Measurements from ENCODE around the gene RNLS. TPM values are rescaled to one million over a fixed set of nuclear protein-coding genes. Genes with fewer than 3 reads are reported as not detected.

RNLS gene
- total and polyA plus RNA-seq, 5 donors: 11.1 to 20.8 (median 16.2) TPM

- ATAC-seq: peak in 1 of 2 donors; percentile 40
- Histone ChIP-seq H3K27me3 (ENCODE audit: control insufficient read depth, insufficient read depth) (no peaks in the 10 kb centered on the region), H3K9me3 (ENCODE audit: control insufficient read depth, low read length) (no peaks in the 10 kb centered on the region), H3K27ac (ENCODE audit: low read length) (no peak overlapping the region), H3K4me1 (ENCODE audit: control insufficient read depth, insufficient read depth, low read length) (no peaks in the 10 kb centered on the region), H3K4me3 (ENCODE audit: low read length) (no peak overlapping the region)
- no peak for DNase-seq
- 39% methylated on average over 1 of the region's 1 CpG for WGBS
- intact Hi-C loops (cut with DNase I): no loop called here
Observed at GRCh38 chr10:88522715-88523114, 60.4 kb downstream of the RNLS start.

GRCh38 chr10:88521791-88522190 lies 61.3 kb downstream of the RNLS start:
- H3K27me3 ChIP-seq (ENCODE audit: control insufficient read depth, insufficient read depth): no peaks in the 10 kb centered on the region
- H3K4me3 ChIP-seq (ENCODE audit: low read length): no peak overlapping the region
- intact Hi-C loops (cut with DNase I): no loop called here
- WGBS: 91% methylated on average over 1 of the region's 1 CpG
- DNase-seq: no peak
- no peak for ATAC-seq
- H3K9me3 ChIP-seq (ENCODE audit: control insufficient read depth, low read length): no peaks in the 10 kb centered on the region
- no peaks in the 10 kb centered on the region for H3K4me1 ChIP-seq (ENCODE audit: control insufficient read depth, insufficient read depth, low read length)
- H3K27ac ChIP-seq (ENCODE audit: low read length): no peak overlapping the region

- intact Hi-C loops (cut with DNase I): no loop called here
- Histone ChIP-seq H3K4me3 (ENCODE audit: low read length) (no peak overlapping the region), H3K27ac (ENCODE audit: low read length) (no peak overlapping the region), H3K9me3 (ENCODE audit: control insufficient read depth, low read length) (no peaks in the 10 kb centered on the region), H3K4me1 (ENCODE audit: control insufficient read depth, insufficient read depth, low read length) (no peaks in the 10 kb centered on the region), H3K27me3 (ENCODE audit: control insufficient read depth, insufficient read depth) (no peaks in the 10 kb centered on the region)
- WGBS: 71% methylated on average over 1 of the region's 1 CpG
- DNase-seq (no peak), ATAC-seq (no peak)
Observed at GRCh38 chr10:88515235-88515634, 67.9 kb downstream of the RNLS start.

GRCh38 chr10:88512599-88512998 lies 70.5 kb downstream of the RNLS start:
- ATAC-seq (no peak), DNase-seq (no peak)
- no peaks in the 10 kb centered on the region for H3K27me3 ChIP-seq (ENCODE audit: control insufficient read depth, insufficient read depth)
- no peak overlapping the region for H3K4me3 ChIP-seq (ENCODE audit: low read length)
- WGBS: 64% methylated on average over 2 of the region's 2 CpGs
- H3K27ac ChIP-seq (ENCODE audit: low read length): no peak overlapping the region
- H3K9me3 ChIP-seq (ENCODE audit: control insufficient read depth, low read length): no peaks in the 10 kb centered on the region
- no peaks in the 10 kb centered on the region for H3K4me1 ChIP-seq (ENCODE audit: control insufficient read depth, insufficient read depth, low read length)
- intact Hi-C loops (cut with DNase I): no loop called here

- intact Hi-C loops (cut with DNase I): no loop called here
- Histone ChIP-seq H3K4me3 (ENCODE audit: low read length) (no peak overlapping the region), H3K27me3 (ENCODE audit: control insufficient read depth, insufficient read depth) (no peaks in the 10 kb centered on the region)
Observed at GRCh38 chr10:88508796-88509195, 74.3 kb downstream of the RNLS start.

GRCh38 chr10:88507826-88508453 lies 75.2 kb downstream of the RNLS start:
- no peak overlapping the region for H3K4me3 ChIP-seq (ENCODE audit: low read length)
- no peaks in the 10 kb centered on the region for H3K27me3 ChIP-seq (ENCODE audit: control insufficient read depth, insufficient read depth)
- no peaks in the 10 kb centered on the region for H3K4me1 ChIP-seq (ENCODE audit: control insufficient read depth, insufficient read depth, low read length)
- ATAC-seq (no peak), DNase-seq (no peak)
- intact Hi-C loops (cut with DNase I): no loop called here
- no peaks in the 10 kb centered on the region for H3K9me3 ChIP-seq (ENCODE audit: control insufficient read depth, low read length)
- WGBS: 68% methylated on average over 3 of the region's 3 CpGs
- H3K27ac ChIP-seq (ENCODE audit: low read length): no peak overlapping the region

More at GRCh38 chr10:88508796-88509195, 74.3 kb downstream of the RNLS start:
- Histone ChIP-seq H3K9me3 (ENCODE audit: control insufficient read depth, low read length) (no peaks in the 10 kb centered on the region), H3K27ac (ENCODE audit: low read length) (no peak overlapping the region), H3K4me1 (ENCODE audit: control insufficient read depth, insufficient read depth, low read length) (no peaks in the 10 kb centered on the region)
- no peak for ATAC-seq
- WGBS: 54% methylated on average over 3 of the region's 3 CpGs
- no peak for DNase-seq

- ATAC-seq (no peak), DNase-seq (no peak)
- H3K4me3 ChIP-seq (ENCODE audit: low read length): no peak overlapping the region
- no peaks in the 10 kb centered on the region for H3K9me3 ChIP-seq (ENCODE audit: control insufficient read depth, low read length)
- H3K4me1 ChIP-seq (ENCODE audit: control insufficient read depth, insufficient read depth, low read length): no peaks in the 10 kb centered on the region
- no peaks in the 10 kb centered on the region for H3K27me3 ChIP-seq (ENCODE audit: control insufficient read depth, insufficient read depth)
- WGBS: 65% methylated on average over 1 of the region's 1 CpG
- intact Hi-C loops (cut with DNase I): no loop called here
- H3K27ac ChIP-seq (ENCODE audit: low read length): no peak overlapping the region
Observed at GRCh38 chr10:88507404-88507803, 75.7 kb downstream of the RNLS start.

- Histone ChIP-seq H3K27ac (ENCODE audit: low read length) (no peak overlapping the region), H3K4me3 (ENCODE audit: low read length) (no peak overlapping the region), H3K27me3 (ENCODE audit: control insufficient read depth, insufficient read depth) (no peaks in the 10 kb centered on the region), H3K4me1 (ENCODE audit: control insufficient read depth, insufficient read depth, low read length) (no peaks in the 10 kb centered on the region), H3K9me3 (ENCODE audit: control insufficient read depth, low read length) (no peaks in the 10 kb centered on the region)
- intact Hi-C loops (cut with DNase I): no loop called here
- DNase-seq (no peak), ATAC-seq (no peak)
- 50% methylated on average over 1 of the region's 1 CpG for WGBS
Observed at GRCh38 chr10:88505680-88506215, 77.4 kb downstream of the RNLS start.

- WGBS: 85% methylated on average over 1 of the region's 1 CpG
- Histone ChIP-seq H3K27me3 (ENCODE audit: control insufficient read depth, insufficient read depth) (no peaks in the 10 kb centered on the region), H3K4me1 (ENCODE audit: control insufficient read depth, insufficient read depth, low read length) (no peaks in the 10 kb centered on the region), H3K4me3 (ENCODE audit: low read length) (no peak overlapping the region), H3K27ac (ENCODE audit: low read length) (no peak overlapping the region), H3K9me3 (ENCODE audit: control insufficient read depth, low read length) (no peaks in the 10 kb centered on the region)
- intact Hi-C loops (cut with DNase I): no loop called here
- ATAC-seq (no peak), DNase-seq (no peak)
Observed at GRCh38 chr10:88505265-88505664, 77.9 kb downstream of the RNLS start.

- no peak overlapping the region for H3K4me3 ChIP-seq (ENCODE audit: low read length)
- H3K9me3 ChIP-seq (ENCODE audit: control insufficient read depth, low read length): no peaks in the 10 kb centered on the region
- intact Hi-C loops (cut with DNase I): no loop called here
- no peaks in the 10 kb centered on the region for H3K27me3 ChIP-seq (ENCODE audit: control insufficient read depth, insufficient read depth)
- 92% methylated on average over 2 of the region's 2 CpGs for WGBS
- no peaks in the 10 kb centered on the region for H3K4me1 ChIP-seq (ENCODE audit: control insufficient read depth, insufficient read depth, low read length)
- ATAC-seq (no peak), DNase-seq (no peak)
- no peak overlapping the region for H3K27ac ChIP-seq (ENCODE audit: low read length)
Observed at GRCh38 chr10:88500656-88501055, 82.5 kb downstream of the RNLS start.

GRCh38 chr10:88499569-88500470 lies 83.3 kb downstream of the RNLS start:
- DNase-seq (no peak), ATAC-seq (no peak)
- H3K4me1 ChIP-seq (ENCODE audit: control insufficient read depth, insufficient read depth, low read length): no peaks in the 10 kb centered on the region
- H3K4me3 ChIP-seq (ENCODE audit: low read length): no peak overlapping the region
- intact Hi-C loops (cut with DNase I): no loop called here
- 75% methylated on average over 6 of the region's 6 CpGs for WGBS
- H3K27me3 ChIP-seq (ENCODE audit: control insufficient read depth, insufficient read depth): no peaks in the 10 kb centered on the region
- no peak overlapping the region for H3K27ac ChIP-seq (ENCODE audit: low read length)
- no peaks in the 10 kb centered on the region for H3K9me3 ChIP-seq (ENCODE audit: control insufficient read depth, low read length)
